Natural killer cell (primary cell): Measurements from ENCODE around the gene DUSP8. TPM values are rescaled to one million over a fixed set of nuclear protein-coding genes. Genes with fewer than 3 reads are reported as not detected.
"Not testable (repeated sequence)": the region's sequence is repeated elsewhere in the genome, so short reads cannot be mapped to it uniquely, and the experiment has no call there.

Experiments used
- ATAC-seq, 3 donors: fragments of 150-1000 bp in 2 of 3; fragments of 200-7000 bp in 1 of 3; cut with Tn5 transposase; 1 replicate in 1 of 3; 2 replicates in 2 of 3; pipeline ENCODE4 v1.10.0; 2021; ENCODE audit warnings: mild to moderate bottlenecking in 2 of 3, moderate library complexity in 2 of 3
- DNase-seq, 2 donors: peaks; one replicate each; pipeline versions ENCODE4 v3.0.0 to v3.0.0-alpha.2; 2013 to 2021; ENCODE audit warnings: mixed read lengths in 1 of 2
- H3K27ac ChIP-seq: one replicate; pipeline ENCODE4 v1.5.1; 2013; ENCODE audit warnings: mild to moderate bottlenecking, low read length
- H3K27me3 ChIP-seq: one replicate; pipeline ENCODE4 v1.6.1; 2013; ENCODE audit warnings: low read length; ENCODE audit not compliant: control insufficient read depth, insufficient read depth
- H3K36me3 ChIP-seq: one replicate; pipeline ENCODE4 v1.6.1; 2013; ENCODE audit warnings: low read length; ENCODE audit not compliant: control insufficient read depth, insufficient read depth
- H3K4me1 ChIP-seq: one replicate; pipeline ENCODE4 v1.6.1; 2013; ENCODE audit warnings: low read length; ENCODE audit not compliant: control insufficient read depth, insufficient read depth
- H3K4me3 ChIP-seq: one replicate; pipeline ENCODE4 v1.5.1; 2013; ENCODE audit warnings: low read length
- H3K9me3 ChIP-seq: one replicate; pipeline ENCODE4 v1.6.1; 2013; ENCODE audit warnings: low read length; ENCODE audit not compliant: control insufficient read depth, insufficient read depth
- H3K27ac Mint-ChIP-seq, 2 donors: one replicate each; pipeline ENCODE4 v1.8.0; 2022; ENCODE audit warnings: mild to moderate bottlenecking in 2 of 2, mixed read lengths in 2 of 2, moderate library complexity in 1 of 2
- H3K27me3 Mint-ChIP-seq, 2 donors: one replicate each; pipeline ENCODE4 v1.8.0; 2022; ENCODE audit warnings: low read depth in 2 of 2, mixed read lengths in 2 of 2
- H3K36me3 Mint-ChIP-seq: one replicate; pipeline ENCODE4 v1.8.0; 2022; ENCODE audit warnings: mixed read lengths
- H3K4me1 Mint-ChIP-seq, 2 donors: one replicate each; pipeline ENCODE4 v1.8.0; 2022; ENCODE audit warnings: mixed read lengths in 2 of 2
- H3K4me3 Mint-ChIP-seq: one replicate; pipeline ENCODE4 v1.8.0; 2022; ENCODE audit warnings: mild to moderate bottlenecking, moderate library complexity, mixed read lengths
- H3K9me3 Mint-ChIP-seq, 2 donors: one replicate each; pipeline ENCODE4 v1.8.0; 2022; ENCODE audit warnings: mixed read lengths in 2 of 2
- WGBS: methylation state at CpG from one replicate; pipeline ENCODE4 v1.1.7; 2013; ENCODE audit warnings: missing lambda C conversion rate; ENCODE audit not compliant: insufficient coverage; 5-methylcytosine and 5-hydroxymethylcytosine counted together
- intact Hi-C: fragments of 100-400 bp; cut with micrococcal nuclease; formaldehyde crosslinking; loops from one replicate; pipeline ENCODE4 v1.14.2; 2022
- total RNA-seq, 4 donors: library from RNA; stranded (reverse); fragments of 120-200 nt in 1 of 4; gene quantifications; one replicate each; pipeline versions ENCODE4 v1.2.3 to v1.2.4, GENCODE V29; 2013 to 2022
- TF ChIP-seq, protein P1 (sequence below): fragments of 200-600 bp; IDR thresholded peaks from one replicate; pipeline ENCODE4 v1.8.0; 2022; ENCODE audit warnings: antibody characterized with exemption

DUSP8 gene
- total RNA-seq, 3 donors from 2014 or later (not counting 1 experiment from before 2014, with no cell fraction given): 24.1 to 47.3 (median 38.4) TPM

DNA sequence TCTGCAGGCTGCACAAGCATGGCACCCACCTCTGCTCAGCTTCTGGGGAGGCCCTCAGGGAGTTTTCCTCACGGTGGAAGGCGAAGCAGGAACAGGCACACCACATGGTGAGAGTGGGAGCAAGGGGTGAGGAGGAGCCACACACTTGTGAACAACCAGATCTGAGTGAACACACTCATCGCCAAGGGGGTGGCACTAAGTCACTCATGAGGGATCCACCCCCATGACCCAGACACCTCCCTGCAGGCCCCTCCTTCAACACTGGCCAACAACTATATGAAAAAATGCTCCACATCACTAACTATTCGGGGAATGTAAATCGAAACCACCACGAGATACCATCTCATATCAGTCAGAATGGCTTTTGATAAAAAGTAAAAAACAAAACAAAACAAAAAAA is 26.7 kb upstream of the DUSP8 start:
- H3K27ac ChIP-seq: no peak overlapping the region
- no peaks in the 10 kb centered on the region for H3K9me3 Mint-ChIP-seq
- ATAC-seq: no peak
- H3K36me3 ChIP-seq: no peaks in the 10 kb centered on the region
- no peaks in the 10 kb centered on the region for H3K36me3 Mint-ChIP-seq
- no peaks in the 10 kb centered on the region for H3K4me1 ChIP-seq
- H3K9me3 ChIP-seq: no peaks in the 10 kb centered on the region
- H3K4me3 Mint-ChIP-seq: no peak overlapping the region
- TF ChIP-seq, protein P1, sequence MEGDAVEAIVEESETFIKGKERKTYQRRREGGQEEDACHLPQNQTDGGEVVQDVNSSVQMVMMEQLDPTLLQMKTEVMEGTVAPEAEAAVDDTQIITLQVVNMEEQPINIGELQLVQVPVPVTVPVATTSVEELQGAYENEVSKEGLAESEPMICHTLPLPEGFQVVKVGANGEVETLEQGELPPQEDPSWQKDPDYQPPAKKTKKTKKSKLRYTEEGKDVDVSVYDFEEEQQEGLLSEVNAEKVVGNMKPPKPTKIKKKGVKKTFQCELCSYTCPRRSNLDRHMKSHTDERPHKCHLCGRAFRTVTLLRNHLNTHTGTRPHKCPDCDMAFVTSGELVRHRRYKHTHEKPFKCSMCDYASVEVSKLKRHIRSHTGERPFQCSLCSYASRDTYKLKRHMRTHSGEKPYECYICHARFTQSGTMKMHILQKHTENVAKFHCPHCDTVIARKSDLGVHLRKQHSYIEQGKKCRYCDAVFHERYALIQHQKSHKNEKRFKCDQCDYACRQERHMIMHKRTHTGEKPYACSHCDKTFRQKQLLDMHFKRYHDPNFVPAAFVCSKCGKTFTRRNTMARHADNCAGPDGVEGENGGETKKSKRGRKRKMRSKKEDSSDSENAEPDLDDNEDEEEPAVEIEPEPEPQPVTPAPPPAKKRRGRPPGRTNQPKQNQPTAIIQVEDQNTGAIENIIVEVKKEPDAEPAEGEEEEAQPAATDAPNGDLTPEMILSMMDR: no peak
- peaks cover 7 to 9% of the 10 kb centered on the region in 2 donors for H3K4me1 Mint-ChIP-seq
- no peak overlapping the region for H3K27ac Mint-ChIP-seq
- no peaks in the 10 kb centered on the region for H3K27me3 ChIP-seq
- 82% methylated on average over 6 of the region's 6 CpGs for WGBS
- intact Hi-C loops: no loop called here
- no peak overlapping the region for H3K4me3 ChIP-seq
- no peak for DNase-seq
- H3K27me3 Mint-ChIP-seq: peaks cover 45 to 62% of the 10 kb centered on the region in 2 donors

DNA sequence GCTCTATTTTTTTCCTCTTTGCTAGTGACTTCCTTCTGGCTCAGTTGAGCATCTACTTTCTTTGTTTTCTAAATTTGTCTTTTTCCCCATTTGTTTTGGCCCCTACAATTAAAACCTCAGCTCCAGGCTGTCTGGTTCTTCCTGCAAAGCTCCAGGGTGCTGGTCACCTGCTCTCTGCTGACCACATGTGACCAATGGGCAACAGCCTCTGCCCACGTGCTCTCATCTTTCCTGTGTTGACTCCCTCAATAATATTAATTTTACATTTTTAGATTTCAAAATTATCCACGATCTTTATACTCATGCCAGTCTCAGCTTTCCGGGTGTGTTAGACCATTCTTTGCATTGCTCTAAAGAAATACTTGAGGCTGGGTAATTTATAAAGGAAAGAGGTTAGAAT is 26.3 kb upstream of the DUSP8 start:
- WGBS: 87% methylated on average over 2 of the region's 3 CpGs
- H3K36me3 Mint-ChIP-seq, DNase-seq, H3K9me3 Mint-ChIP-seq, H3K4me3 ChIP-seq, H3K36me3 ChIP-seq, ATAC-seq, intact Hi-C loops, H3K27ac ChIP-seq, H3K4me1 Mint-ChIP-seq, H3K9me3 ChIP-seq, H3K4me3 Mint-ChIP-seq, H3K27ac Mint-ChIP-seq, H3K27me3 ChIP-seq, H3K4me1 ChIP-seq: not testable (repeated sequence)
- peaks cover 45 to 62% of the 10 kb centered on the region in 2 donors for H3K27me3 Mint-ChIP-seq

DNA sequence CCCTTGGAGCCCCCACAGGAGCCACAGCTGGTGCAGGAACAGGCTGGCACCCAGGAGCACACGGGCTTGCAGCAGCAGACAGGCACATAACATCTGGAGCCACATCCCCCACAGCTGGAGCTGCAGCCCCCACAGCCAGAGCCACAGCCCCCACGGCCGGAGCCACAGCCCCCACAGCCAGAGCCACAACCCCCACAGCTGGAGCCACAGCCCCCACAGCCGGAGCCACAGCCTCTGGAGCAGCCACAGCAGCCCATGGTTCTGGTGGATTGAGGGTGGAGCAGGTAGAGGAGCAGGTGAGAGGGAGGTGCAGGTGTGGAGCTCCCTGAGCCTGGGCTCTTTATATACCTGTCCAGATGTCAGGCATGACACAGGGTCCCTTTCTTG is 25.9 kb upstream of the DUSP8 start, which contains the start of gene KRTAP5-2:
TSS of gene KRTAP5-2 (minus strand) at position 301 of the 387 bp plus-strand sequence. CDS start at position 257, 44 bp downstream.
- H3K4me1 ChIP-seq: no peaks in the 10 kb centered on the region
- no peaks in the 10 kb centered on the region for H3K27me3 ChIP-seq
- Mint-ChIP-seq H3K9me3 (no peaks in the 10 kb centered on the region), H3K4me1 (peaks cover 7 to 9% of the 10 kb centered on the region in 2 donors), H3K4me3 (no peak within 1 kb of the TSS), H3K27ac (no peak within 1 kb of the TSS), H3K27me3 (peaks cover 42 to 62% of the 10 kb centered on the region in 2 donors), H3K36me3 (no peaks in the 10 kb centered on the region)
- no peaks in the 10 kb centered on the region for H3K36me3 ChIP-seq
- WGBS: 0% methylated on average over 1 of the region's 4 CpGs
- DNase-seq (no peak), ATAC-seq (no peak)
- no peak within 1 kb of the TSS for H3K27ac ChIP-seq
- H3K9me3 ChIP-seq: no peaks in the 10 kb centered on the region
- intact Hi-C loops: no loop called here
- no peak within 1 kb of the TSS for H3K4me3 ChIP-seq
- TF ChIP-seq, protein P1: no peak

DNA sequence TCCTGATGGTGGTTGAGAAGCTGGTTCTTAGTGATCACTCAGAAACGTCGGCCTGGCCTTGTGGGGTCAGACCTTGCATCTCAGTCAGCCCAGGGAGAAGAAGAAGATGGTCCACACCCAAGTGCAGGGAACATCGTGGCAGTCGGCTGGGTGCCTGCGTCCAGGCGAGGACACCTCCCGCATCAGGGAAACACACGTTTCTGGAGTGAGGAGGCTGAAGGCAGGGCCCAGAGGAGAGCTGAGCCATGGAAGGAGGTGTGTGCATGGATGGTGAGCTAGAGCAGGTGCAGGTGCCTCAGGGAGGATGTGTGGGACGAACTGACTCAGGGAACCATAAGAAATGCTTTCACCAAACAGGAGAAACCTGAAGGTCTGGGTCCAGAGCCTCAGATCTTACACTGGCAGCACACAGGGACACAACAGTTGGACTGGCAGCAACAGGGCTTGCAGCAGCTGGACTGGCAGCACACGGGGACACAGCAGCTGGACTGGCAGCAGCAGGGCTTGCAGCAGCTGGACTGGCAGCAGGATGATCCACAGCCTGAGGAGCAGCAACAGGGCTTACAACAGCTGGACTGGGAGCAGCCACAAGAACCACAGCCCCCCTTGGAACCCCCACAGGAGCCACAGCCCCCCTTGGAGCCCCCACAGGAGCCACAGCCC is 25.4 kb upstream of the DUSP8 start:
- Histone ChIP-seq H3K9me3 (no peaks in the 10 kb centered on the region), H3K4me3 (no peak overlapping the region), H3K27ac (no peak overlapping the region), H3K27me3 (no peaks in the 10 kb centered on the region), H3K4me1 (no peaks in the 10 kb centered on the region), H3K36me3 (no peaks in the 10 kb centered on the region)
- TF ChIP-seq, protein P1: no peak
- ATAC-seq: no peak
- Mint-ChIP-seq H3K9me3 (no peaks in the 10 kb centered on the region), H3K27ac (no peak overlapping the region), H3K4me3 (no peak overlapping the region), H3K36me3 (no peaks in the 10 kb centered on the region), H3K4me1 (peaks cover 7 to 9% of the 10 kb centered on the region in 2 donors), H3K27me3 (peaks cover 41 to 62% of the 10 kb centered on the region in 2 donors)
- no peak for DNase-seq
- 85% methylated on average over 10 of the region's 10 CpGs for WGBS
- intact Hi-C loops: no loop called here

DNA sequence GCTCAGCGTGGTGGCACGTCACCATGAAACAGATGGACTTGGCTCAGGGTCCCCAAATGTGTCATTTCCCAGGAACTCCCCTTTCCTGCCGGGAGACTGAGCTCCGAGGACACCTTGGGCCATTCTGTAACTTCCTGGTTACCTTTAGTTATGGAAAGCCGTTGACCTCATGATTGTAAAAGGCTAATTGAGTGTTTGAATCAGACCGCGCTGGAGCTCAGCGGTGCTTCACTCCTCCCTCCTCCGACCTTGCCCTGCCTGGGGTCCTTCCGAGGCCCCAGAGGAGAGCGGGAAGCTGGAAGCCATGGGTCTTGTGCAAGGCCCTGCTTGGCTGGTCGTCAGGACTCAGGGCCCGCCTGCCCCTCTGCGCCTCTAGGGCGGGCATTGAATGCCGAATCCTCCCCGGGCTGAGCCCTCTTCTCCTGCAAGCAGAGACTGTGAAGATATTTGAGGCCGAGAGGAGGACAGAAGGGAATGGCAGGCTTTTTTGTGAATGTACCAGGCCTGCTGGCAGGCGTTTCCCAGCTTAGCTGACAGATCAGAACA is 24.6 kb upstream of the DUSP8 start:
- H3K27ac ChIP-seq, H3K36me3 ChIP-seq, H3K9me3 Mint-ChIP-seq, H3K4me1 ChIP-seq, intact Hi-C loops, ATAC-seq, H3K36me3 Mint-ChIP-seq, H3K9me3 ChIP-seq, DNase-seq, H3K4me3 Mint-ChIP-seq, H3K4me1 Mint-ChIP-seq, H3K27me3 ChIP-seq, H3K27ac Mint-ChIP-seq, H3K4me3 ChIP-seq: not testable (repeated sequence)
- WGBS: 73% methylated on average over 19 of the region's 19 CpGs
- H3K27me3 Mint-ChIP-seq: peaks cover 37 to 55% of the 10 kb centered on the region in 2 donors

DNA sequence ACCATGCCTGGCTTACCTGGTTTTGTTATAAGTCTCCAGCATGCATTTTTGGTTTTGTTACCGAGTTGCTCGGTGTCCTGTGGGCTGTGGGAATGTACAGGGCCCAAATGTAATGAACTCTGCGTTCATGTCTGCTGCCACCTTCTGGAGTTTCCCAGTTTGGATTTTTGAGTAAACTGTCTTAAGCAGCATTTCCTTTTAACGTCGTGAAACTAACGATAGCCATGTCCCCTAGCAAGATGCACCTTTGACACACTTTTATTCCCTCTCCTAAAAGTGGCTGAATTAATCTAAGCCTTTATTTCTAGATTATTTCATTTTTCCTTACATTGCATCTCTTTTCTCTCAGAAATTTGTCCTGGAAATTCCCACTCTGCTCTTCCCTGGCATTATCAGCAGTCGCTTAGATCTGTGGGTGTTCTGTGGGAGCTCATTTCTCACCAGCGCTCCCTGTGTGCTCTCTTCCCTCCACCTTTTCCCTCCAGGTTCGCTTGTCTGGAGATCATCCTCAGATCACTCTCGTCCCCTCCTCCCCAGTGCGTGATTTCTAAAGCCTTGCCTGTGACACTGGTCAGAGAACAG is 24.0 kb upstream of the DUSP8 start:
- H3K27me3 Mint-ChIP-seq: peaks cover 37 to 55% of the 10 kb centered on the region in 2 donors
- H3K27ac ChIP-seq, H3K9me3 ChIP-seq, H3K4me1 ChIP-seq, DNase-seq, H3K36me3 ChIP-seq, H3K4me3 Mint-ChIP-seq, H3K4me3 ChIP-seq, intact Hi-C loops, H3K9me3 Mint-ChIP-seq, ATAC-seq, H3K36me3 Mint-ChIP-seq, H3K27ac Mint-ChIP-seq, H3K27me3 ChIP-seq, H3K4me1 Mint-ChIP-seq: not testable (repeated sequence)
- 68% methylated on average over 11 of the region's 11 CpGs for WGBS
